GM21381 (cell line): ENCODE measurements around the gene TMEM250.
"Not testable (repeated sequence)": the region's sequence is repeated elsewhere in the genome, so short reads cannot be mapped to it uniquely, and the experiment has no call there.

Experiments used
- ATAC-seq: cut with Tn5 transposase; IDR thresholded peaks from one replicate; pipeline ENCODE4 v1.9.1; 2021; ENCODE audit warnings: mild to moderate bottlenecking, moderate library complexity; ENCODE audit not compliant: unreplicated experiment

TMEM250 gene, protein sequence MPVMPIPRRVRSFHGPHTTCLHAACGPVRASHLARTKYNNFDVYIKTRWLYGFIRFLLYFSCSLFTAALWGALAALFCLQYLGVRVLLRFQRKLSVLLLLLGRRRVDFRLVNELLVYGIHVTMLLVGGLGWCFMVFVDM

DNA sequence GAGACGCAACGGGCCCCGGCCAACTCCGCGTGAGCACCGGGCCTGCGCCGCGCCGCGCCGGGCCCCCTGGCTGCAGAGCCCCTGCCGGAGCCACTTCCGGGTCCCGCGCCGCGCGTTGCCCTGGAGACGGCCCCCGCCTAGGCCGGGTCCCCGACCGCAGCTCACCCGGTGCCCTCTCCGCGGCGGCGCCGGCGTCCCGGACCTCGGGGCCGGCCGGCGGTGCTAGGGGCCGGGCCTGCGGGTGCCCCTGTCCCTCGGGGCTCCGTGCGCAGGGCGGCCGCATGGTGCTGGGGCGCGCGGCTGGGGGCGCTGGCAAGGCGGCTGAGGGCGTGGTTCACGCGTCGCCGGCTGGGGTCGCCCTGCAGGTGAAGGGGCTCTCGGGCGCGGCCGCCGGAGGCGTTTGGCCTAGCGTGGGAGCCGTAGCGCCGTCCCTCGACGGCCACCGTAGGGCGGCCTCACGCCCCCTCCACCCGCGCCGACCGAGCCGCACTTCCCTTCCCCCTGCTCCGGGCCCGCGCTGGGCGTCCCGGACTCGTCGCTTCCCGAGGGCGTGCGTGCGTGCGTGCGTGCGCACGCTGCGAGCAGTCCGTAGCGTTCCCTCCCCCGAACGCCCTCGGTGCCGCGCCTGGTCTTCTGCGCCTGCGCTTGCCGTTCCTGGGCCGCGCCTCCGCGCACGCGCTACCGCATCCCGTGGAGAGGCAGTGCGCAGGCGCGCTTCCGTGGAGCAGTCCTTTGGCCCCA lies at the start of gene TMEM250:
TMEM250 (minus strand) TSS at position 556 of the 741 bp plus-strand sequence. CDS start 1,975 bp downstream, outside the sequence.
- peak; percentile 77 for ATAC-seq

DNA sequence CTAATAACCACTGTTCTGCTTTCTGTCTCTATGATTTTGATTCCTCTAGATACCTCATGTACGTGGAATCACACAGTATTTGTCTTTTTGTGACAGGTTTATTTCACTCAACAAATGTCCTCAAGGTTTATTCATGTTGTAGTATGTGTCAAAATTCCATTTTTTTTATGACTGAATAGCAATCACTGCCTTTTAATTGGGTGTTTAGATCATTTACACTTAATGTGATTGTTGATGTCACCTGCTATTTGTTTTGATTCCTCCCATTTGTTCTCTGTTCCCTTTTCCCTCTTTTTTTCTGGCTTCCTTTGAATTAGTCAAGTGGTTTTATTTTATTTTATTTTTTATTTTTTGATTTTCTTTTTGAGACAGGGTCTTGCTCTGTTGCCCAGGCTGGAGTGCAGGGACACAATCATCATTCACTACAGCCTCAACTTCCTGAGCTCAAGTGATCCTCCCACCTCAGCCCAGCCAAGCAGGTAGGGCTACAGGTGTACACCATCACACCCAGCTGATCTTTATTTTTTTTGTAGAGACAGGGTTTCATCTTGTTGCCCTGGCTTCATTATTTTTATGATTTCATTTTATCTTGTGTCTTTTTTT lies 44.7 kb upstream of the TMEM250 start:
- ATAC-seq = no peak

DNA sequence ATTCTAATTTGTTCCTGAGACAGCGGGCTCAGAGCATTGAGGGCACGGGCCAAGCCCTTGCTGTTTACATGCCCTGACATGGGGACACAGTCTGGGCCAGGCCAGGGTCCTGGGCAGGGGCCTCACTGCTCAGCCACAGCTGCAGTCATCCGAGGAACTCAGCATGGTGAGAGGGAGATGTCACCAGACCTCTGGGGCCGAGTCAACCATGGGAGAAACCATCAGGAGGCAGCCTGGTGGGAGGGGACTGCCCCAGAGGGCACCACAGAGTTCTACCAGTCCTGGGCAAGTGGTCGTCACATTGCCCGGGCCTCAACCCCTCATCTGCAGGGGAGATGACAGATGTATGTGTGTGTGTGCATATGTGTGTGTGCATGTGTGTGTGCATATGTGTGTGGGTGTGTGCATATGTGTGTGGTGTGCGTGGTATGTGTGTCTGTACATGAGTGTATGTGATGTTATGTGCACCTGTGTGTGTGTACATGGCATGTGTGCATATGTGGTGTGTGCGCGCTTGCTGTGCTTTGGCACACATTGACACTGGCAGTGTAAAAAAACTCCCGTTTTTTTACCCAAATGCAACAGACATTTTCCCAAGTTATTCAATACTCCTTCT lies 42.4 kb upstream of the TMEM250 start:
- no peak for ATAC-seq

DNA sequence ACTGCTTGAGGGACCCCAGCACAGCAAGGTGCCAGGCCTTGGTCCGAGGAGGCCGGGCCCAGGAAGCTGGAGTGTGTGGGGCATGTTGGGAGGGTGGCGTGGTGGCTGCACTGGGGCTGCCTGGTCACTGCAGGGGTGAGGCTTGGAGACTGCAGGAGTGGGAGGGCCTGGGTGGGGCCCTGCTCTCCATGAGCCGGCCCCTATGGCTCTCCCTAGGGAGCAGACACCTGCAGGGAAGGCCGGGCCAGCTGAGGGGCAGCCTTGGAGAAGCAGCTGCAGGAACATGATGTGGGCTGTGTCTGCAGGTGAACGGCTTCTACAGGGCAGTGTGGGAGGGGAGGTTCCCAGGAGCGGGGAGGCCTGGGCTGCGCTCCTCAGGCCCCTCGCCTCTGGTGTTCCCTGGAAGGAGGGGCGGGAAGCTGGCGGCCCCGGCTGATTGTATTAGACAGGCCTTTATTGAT lies 41.7 kb upstream of the TMEM250 start:
- ATAC-seq = no peak

DNA sequence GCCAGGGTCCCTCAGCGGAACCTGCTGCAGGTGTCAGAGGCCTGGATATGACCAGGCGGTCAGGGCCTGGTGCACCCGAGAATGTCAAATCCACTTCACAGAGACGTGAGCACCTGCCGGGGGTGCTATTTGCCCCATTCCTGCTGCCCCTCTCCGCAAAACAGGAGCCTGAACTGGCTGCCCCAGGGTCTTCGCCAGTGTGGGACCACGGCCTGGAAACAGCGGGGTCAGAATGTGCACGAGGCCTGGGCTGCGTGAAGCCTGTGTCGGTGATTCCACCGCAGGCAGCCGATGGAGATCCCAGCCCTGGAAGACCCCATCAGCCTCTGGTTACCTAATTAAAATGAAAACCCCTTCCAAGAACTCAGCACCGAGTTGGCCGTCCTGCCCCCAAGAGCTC lies 41.2 kb upstream of the TMEM250 start:
- ATAC-seq = no peak

DNA sequence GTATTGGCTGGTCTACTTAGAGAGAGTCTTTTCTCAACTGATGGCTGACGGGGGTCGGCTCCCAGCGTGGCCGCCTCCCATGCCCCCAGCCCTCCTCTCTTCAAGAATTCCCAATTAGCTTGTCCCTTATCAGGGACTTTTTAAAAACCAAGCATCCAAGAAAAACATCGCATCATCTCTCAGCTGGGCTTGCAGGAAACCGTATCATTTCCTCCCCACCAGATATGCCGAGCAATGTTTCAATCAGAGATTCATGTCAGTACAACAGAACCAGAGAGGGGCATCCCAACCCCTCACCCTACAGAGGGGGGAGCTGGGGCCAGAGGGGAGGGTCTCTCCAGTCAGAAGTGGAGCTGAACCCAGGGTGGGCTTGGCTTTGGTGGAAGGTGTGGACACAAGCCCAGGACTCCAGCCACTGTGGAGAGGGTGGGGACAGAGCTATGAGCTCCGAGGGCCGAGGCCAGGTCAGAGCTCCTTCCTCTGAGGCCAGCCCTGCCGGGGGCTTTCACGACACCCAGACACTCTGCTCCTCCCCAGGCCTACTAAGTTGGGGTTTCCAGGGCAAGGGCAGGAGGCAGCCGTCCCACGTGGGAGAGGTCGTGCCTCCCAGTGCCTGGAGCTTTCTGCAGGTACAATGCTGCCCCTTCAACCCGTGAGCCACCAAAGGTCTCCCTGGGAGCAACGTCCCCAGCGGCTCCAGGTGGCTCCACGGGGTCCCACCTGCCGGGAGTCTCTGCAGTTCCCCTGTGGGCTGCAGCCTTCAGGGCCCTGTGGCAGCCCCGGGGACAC lies 39.0 kb upstream of the TMEM250 start:
- ATAC-seq = no peak

DNA sequence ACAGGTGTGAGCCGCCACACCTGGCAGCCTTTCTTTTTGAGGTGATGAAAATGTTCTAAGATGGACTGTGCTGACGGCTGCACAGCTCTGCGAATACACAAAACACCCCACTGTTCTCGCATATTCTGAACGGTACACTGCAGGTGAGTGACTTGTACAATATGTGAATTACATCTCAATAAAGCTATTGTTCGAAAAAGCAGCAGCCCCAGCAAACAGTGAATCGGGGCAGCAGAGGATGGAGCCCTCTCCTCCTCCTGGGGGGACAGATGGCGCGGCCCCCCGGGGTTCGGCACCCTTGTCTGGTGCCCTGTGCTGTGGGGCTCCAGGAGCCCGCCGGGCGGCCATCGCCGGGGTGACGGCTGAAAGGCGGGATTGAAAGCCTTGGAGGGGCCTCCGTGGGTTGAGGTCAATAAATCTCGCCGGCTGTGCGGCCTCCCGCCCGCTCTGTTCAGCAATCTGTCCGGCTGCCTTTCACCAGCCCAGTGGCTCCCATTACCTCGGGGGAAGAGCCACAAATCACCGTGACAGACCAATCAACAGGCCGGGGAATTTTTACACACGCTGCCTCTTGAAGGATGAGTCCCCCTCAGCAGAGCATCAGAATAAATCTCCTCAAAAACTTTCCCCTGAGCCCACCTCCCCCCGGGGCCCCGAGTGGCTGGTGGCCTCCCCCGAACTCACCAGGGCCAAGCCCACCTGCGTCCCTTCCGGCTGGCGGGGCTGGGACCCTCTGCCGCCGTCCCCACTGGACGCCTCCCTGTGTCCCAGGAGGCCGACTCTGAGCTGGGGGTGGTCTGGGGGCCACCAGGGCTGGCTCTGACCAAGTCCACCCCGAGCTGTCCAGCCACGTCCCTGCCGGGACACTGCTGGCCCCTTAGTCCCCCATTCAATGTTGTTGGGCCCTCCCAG lies 37.8 kb upstream of the TMEM250 start:
- no peak for ATAC-seq

DNA sequence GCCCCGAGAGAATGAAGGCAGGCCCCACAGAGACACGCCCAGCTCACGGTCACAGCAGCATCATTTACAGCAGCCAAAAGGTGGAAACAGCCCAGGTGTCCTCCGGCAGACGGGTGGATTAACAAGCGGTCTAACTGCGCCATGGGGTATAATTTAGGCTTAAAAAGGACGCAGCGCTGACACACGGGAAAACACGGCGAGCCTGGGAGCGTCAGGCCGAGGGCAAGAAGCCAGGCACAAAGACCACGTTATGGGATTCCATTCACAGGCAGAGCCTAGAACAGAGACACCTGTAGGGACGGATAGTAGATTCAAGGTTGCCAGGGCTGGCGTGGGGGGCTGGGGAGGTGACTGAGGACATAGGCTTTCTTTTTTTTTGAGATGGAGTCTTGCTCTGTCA lies 36.9 kb upstream of the TMEM250 start:
- no peak for ATAC-seq

DNA sequence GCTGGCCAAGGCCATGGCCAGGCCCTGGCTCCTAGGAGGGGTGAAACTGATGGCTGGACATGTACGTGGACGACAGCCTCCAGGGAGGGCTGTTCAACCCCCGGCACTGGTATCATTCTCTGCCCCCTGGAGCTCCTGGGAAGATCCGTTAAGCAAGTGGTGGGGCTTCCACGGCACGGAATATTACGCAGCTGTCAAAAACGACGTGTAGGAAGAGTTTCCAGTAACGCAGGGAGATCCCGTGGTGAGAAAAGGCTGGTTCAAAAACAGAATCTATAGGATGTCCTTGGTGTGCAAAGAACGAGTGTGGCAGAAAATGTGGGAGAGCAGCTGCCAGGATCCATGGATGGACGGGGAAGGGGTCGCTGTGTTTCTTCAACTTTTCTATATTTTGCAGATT lies 36.3 kb upstream of the TMEM250 start:
- no peak for ATAC-seq

DNA sequence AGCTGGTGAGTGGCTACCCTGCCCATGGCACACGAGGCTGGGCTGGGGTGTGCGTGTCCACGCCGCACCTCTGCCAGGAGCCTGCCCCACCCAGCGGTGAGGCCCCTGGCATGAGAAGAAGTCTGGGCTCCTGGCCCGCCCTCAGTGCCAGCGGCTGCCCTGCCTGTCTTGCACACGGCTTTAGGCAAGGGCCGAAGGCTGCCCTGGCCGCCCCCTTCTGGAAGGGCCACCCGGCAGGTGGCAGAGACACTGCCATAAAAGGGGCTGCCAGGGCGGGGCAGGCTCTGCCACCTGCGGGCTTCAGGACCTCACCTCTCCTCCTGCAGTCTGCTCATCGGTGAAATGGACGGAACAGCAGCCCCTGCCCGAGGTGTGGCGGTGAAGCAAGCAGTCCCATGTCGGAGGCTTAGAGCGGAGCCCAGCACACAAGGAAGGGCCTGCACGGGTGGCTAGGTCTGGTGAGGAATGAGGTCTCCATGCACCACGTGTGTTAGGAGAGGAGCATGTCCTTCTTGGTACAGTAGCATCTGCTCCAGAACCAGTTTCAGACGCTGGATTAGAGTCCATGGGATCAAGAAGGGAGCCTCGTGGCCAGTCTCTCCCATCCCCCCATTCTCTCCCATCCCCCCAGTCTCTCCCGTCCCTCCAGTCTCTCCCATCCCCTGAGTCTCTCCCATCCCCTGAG lies 34.8 kb upstream of the TMEM250 start:
- ATAC-seq = no peak

DNA sequence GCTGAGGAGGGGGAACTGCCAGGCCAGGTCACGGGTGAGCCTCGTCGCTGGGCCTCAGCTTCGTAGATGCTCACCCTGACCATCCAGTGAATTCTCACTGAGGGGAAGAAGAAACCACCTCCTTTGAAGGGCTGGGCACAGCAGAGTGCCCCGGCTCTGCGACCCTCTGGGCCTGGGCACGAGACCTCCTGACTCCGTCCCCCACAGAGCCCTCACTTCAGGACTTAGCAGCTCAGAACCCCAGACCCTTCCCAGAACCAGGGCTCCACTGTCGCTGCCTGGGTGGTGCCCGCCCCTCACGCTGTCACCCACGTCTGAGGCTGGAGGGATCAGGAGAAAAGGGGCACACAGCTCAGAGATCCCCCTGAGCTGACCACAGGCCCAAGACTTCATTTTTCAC lies 34.3 kb upstream of the TMEM250 start:
- ATAC-seq = no peak

DNA sequence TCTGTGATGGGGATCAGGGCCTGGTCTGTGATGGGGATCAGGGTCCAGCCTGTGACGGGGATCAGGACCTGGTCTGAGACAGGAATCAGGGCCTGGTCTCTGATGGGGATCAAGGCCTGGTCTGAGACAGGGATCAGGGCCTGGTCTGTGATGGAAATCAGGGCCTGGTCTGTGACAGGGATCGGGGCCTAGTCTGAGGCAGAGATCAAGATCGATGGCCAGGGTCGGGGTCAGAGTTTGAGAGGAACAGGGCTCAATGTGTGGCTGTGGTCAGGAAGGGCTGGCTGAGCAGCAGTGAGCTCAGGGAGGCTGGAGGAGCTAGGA lies 33.8 kb upstream of the TMEM250 start:
- no peak for ATAC-seq

DNA sequence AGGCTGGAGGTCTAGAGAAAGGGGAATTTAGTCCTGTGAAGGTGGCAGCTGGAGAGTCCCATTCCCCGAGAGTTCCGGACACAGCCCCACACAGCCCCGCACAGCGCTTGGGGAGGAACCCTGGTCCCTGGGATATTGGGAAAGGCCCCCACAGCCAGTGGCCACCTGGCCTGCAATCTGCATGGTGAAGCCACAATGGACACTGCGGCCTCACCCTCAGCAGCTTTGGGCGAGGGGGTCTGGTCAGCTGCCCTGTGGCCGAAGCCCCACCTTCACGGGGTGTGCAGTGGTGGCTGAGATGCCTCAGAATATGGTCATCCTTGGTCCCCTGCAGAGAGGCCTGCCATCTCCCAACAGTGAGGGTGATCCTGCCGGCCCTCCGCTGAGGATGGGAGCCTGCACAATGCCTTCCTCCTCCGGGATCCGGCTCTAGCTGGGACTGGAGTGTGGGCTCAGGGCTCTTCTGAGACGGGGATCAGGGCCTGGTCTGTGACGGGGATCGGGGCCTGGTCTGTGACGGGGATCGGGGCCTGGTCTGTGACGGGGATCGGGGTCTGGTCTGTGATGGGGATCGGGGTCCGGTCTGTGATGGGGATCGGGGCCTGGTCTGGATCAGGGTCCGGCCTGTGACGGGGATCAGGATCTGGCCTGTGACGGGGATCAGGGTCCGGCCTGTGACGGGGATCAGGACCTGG lies 33.3 kb upstream of the TMEM250 start:
- no peak for ATAC-seq

DNA sequence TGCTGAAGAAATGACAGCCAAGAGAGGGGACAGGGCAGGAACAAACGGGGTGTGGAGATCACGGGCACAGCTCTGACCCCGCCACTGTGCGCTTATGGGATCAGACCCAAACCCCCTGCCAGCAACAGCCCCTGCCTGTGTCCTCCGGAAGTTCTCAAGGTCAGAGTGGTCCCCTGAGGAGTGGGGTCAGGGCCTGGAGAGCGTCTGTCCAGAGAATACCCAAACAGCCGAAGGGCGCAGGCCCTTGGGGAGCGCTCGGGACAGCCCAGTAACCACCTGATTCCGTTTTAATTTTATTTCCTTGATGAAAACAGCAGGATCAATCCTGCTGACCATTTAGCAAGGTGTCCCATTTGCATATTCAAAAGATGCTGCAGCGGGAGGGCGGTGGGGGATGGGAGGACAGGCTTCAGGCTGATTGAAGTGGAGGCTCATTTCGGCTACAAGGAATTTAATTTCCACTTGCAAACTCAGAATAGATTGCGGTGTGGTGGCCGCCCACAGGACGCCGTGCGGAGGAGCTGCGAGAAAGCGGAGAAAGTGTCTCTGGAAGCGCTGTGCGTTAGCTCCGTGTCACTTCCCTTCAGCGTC lies 32.6 kb upstream of the TMEM250 start:
- ATAC-seq = no peak

DNA sequence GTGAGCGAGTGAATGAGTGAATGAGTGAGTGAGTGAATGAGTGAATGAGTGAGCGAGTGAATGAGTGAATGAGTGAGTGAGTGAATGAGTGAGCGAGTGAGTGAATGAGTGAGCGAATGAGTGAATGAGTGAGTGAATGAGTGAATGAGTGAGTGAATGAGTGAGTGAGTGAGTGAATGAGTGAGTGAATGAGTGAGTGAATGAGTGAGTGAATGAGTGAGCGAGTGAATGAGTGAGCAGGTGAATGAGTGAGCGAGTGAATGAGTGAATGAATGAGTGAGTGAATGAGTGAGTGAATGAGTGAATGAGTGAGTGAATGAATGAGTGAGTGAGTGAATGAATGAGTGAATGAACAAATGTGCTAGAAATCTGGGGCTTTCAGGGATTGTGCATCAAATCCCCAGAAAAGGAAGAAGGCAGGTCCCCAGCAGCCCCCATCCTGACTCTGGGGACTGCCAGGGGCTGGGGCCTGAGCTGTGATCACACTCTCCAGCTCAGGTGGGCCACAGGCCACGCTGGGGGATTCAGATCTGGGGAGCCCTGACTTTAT lies 32.1 kb upstream of the TMEM250 start:
- ATAC-seq = not testable (repeated sequence)

DNA sequence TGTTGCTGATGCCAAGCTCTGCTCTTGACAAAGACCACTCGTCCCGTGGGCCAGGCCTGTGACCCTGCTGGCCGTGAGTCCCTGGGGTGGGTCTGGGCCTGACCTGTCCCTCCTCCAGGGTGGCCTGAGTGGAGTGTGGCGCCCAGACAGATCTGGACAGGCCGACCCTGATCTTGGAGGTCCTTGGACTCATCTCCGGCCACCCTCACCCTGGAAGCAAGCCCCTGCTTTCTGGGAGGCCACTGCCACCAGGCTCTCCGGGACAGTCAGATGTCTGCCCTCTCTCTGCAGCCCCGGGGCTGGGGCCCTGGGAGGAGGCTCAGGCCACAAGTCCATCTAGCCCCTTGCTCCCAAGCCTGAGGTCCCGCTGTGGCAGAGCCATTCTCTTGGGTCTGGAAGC lies 31.2 kb upstream of the TMEM250 start:
- ATAC-seq = no peak

DNA sequence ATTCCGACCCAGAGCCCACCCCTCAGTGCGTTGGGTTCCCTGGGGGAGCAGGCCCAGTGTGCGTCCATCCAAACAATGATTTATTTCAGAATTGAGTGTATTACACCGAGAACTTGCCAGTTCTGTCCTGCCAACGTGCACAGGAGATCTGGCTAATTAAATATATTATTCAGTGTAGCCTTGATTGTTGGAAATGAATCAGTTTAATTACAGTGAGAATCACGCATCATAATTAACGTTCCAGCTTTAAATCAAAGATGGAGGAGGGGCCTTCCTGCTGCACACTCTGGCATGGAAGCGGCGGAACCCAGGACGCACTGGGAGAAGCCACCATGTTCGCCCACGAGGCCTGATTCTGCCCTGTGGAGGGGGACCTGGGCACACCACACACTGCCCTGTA lies 30.7 kb upstream of the TMEM250 start:
- ATAC-seq = no peak

DNA sequence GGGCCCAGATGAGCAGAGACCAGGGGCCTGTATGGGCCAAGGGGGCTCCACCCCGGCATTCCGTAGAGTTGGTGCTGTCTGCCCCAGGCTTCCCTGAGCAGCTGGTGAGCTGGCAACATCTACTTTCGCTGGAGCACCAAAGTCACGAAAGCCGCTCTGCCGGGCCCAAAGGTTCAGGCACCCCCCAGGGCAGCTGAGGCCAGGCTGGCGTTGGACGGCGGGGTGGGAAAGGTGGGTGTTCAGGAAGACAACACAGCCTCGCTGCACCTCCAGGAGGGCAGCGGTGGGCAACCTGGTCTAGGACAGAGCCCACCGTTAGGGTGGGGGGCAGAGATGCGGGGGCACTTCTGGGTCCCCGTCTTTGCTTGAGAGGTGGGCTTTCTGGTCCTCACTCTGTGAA lies 30.1 kb upstream of the TMEM250 start:
- ATAC-seq = no peak
